Mammary epithelial cell (primary cell): Measurements from ENCODE around the gene SMARCB1.

ENCODE experiments used
- EZH2 ChIP-seq: IDR thresholded peaks from 2 replicates; pipeline ENCODE4 v1.6.1; 2012; ENCODE audit warnings: low read length, inconsistent platforms, borderline replicate concordance
- TF ChIP-seq, protein P1 (sequence below), 2 donors: IDR thresholded peaks in 1 of 2; conservative IDR thresholded peaks in 1 of 2; 2 replicates each; pipeline ENCODE4 v1.5.1; 2011 to 2012; ENCODE audit warnings: inconsistent platforms in 2 of 2, low read length in 2 of 2, mild to moderate bottlenecking in 2 of 2, control low read depth in 1 of 2, low read depth in 1 of 2; ENCODE audit not compliant: insufficient read depth in 1 of 2; ENCODE audit errors: extremely low read depth in 1 of 2

DNA sequence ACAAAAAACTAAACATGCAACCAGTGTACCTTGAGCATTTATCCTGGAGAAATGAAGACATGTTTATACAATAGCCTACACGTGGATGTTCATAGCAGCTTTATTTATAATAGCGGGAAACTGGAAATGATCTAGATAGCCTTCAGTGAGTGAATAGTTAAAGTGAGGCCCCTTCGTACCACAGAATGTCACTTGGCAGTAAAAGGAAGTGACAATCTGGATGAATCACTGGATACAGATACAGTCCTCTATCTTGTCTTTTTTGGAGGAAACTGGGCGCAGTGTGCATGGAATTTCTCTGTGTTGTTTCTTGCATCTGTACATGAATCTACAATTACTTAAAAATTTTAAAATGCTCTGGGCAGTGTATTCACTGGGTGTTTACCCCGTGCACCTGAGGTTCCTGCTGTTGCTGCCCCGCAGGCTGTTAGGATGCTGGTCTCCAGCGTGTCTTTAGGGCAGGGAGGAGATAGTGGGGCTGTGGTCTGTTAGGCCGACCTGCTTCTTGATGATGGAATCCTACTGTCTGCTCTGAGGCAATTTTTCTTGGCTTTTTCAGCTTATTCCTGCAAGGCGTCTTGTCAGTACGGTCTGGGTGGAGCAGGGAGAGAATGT is 28.9 kb downstream of the SMARCB1 start:
- TF ChIP-seq, protein P1, sequence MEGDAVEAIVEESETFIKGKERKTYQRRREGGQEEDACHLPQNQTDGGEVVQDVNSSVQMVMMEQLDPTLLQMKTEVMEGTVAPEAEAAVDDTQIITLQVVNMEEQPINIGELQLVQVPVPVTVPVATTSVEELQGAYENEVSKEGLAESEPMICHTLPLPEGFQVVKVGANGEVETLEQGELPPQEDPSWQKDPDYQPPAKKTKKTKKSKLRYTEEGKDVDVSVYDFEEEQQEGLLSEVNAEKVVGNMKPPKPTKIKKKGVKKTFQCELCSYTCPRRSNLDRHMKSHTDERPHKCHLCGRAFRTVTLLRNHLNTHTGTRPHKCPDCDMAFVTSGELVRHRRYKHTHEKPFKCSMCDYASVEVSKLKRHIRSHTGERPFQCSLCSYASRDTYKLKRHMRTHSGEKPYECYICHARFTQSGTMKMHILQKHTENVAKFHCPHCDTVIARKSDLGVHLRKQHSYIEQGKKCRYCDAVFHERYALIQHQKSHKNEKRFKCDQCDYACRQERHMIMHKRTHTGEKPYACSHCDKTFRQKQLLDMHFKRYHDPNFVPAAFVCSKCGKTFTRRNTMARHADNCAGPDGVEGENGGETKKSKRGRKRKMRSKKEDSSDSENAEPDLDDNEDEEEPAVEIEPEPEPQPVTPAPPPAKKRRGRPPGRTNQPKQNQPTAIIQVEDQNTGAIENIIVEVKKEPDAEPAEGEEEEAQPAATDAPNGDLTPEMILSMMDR (conservative IDR thresholded peaks at IDR 0.05 in 1 of 2, IDR thresholded peaks at IDR 0.05 in 1 of 2; ENCODE audit: extremely low read depth in 1 of 2, insufficient read depth in 1 of 2, low read depth in 1 of 2, low read length in 2 of 2), result no peak
- no peak for TF ChIP-seq EZH2
